OCI-LY7 (cell line): Measurements from ENCODE around the gene TRAPPC12. TPM values are rescaled to one million over a fixed set of nuclear protein-coding genes. Genes with fewer than 3 reads are reported as not detected.

ENCODE experiments used
- BruUV-seq: library from RNA; stranded (reverse); fragments of 400-500 nt; replicated peaks from 2 replicates; lab custom pipeline; 2021; lab: Mats Ljungman, UMichigan
- CTCF ChIA-PET: fragments of 300-600 bp; sonication (Branson Sonifier 250); formaldehyde crosslinking; loops from one replicate; lab custom pipeline; 2022; ENCODE audit warnings: antibody characterized with exemption; ENCODE audit not compliant: unreplicated experiment; lab: Charles Lee
- POLR2A ChIA-PET: fragments of 300-600 bp; sonication (Branson Sonifier 250); formaldehyde crosslinking; loops from one replicate; lab custom pipeline; 2022; ENCODE audit warnings: antibody characterized with exemption; lab: Charles Lee
- DNase-seq: peaks from one replicate; pipeline ENCODE4 v3.0.0-alpha.2; 2015; ENCODE audit warnings: low spot score
- H2AFZ ChIP-seq: fragments of 200-600 bp; sonication (generic), shearing (Covaris generic); 2 replicates; pipeline ENCODE4 v1.6.1; 2014; ENCODE audit warnings: mild to moderate bottlenecking, antibody characterized with exemption, low read length, moderate library complexity
- H3K27ac ChIP-seq: fragments of 200-600 bp; sonication (generic); 2 replicates; pipeline ENCODE4 v1.5.1; 2014; ENCODE audit warnings: mixed run types, low read depth, mild to moderate bottlenecking, moderate library complexity, low read length, inconsistent platforms; ENCODE audit not compliant: poor library complexity, severe bottlenecking
- H3K36me3 ChIP-seq: fragments of 200-600 bp; sonication (generic); 2 replicates; pipeline ENCODE4 v1.6.1; 2014; ENCODE audit warnings: mild to moderate bottlenecking, antibody characterized with exemption, low read length, moderate library complexity, mixed read lengths; ENCODE audit not compliant: insufficient read depth
- H3K4me1 ChIP-seq: fragments of 200-600 bp; sonication (generic); 2 replicates; pipeline ENCODE4 v1.5.1; 2014; ENCODE audit warnings: mild to moderate bottlenecking, low read length; ENCODE audit not compliant: insufficient read depth, poor library complexity, severe bottlenecking
- H3K4me2 ChIP-seq: fragments of 200-600 bp; sonication (generic); 2 replicates; pipeline ENCODE4 v1.6.1; 2014; ENCODE audit warnings: mild to moderate bottlenecking, low read length
- H3K4me3 ChIP-seq: fragments of 200-600 bp; sonication (generic); 2 replicates; pipeline ENCODE4 v1.5.1; 2014; ENCODE audit warnings: mild to moderate bottlenecking, low read depth, low read length; ENCODE audit not compliant: poor library complexity, severe bottlenecking
- H3K79me2 ChIP-seq: fragments of 200-600 bp; sonication (generic); 2 replicates; pipeline ENCODE4 v1.6.1; 2016; ENCODE audit warnings: low read depth, mild to moderate bottlenecking, low read length, moderate library complexity, mixed read lengths; ENCODE audit not compliant: insufficient read depth
- H3K9me2 ChIP-seq: fragments of 200-600 bp; sonication (generic); 2 replicates; pipeline ENCODE4 v1.6.1; 2016; ENCODE audit warnings: mild to moderate bottlenecking, low read length, mixed read lengths; ENCODE audit not compliant: insufficient read depth
- H3K9me3 ChIP-seq: fragments of 200-600 bp; sonication (generic); 2 replicates; pipeline ENCODE4 v1.6.1; 2014; ENCODE audit warnings: mild to moderate bottlenecking, mixed run types, low read length, mixed read lengths
- H4K20me1 ChIP-seq: fragments of 200-600 bp; sonication (generic); 2 replicates; pipeline ENCODE4 v1.6.1; 2014; ENCODE audit warnings: mild to moderate bottlenecking, antibody characterized with exemption, low read length, moderate library complexity, mixed read lengths; ENCODE audit not compliant: insufficient read depth
- CTCF ChIP-seq: fragments of 200-600 bp; sonication (generic); conservative IDR thresholded peaks from 2 replicates; pipeline ENCODE4 v1.5.1; 2014; ENCODE audit warnings: mild to moderate bottlenecking, antibody characterized with exemption, low read length, moderate library complexity, mixed read lengths
- EZH2phosphoT487 ChIP-seq: fragments of 200-600 bp; sonication (generic); IDR thresholded peaks from 2 replicates; pipeline ENCODE4 v1.6.1; 2018; ENCODE audit warnings: low read depth, borderline replicate concordance, mild to moderate bottlenecking, mixed run types, antibody characterized with exemption, low read length, moderate library complexity, mixed read lengths
- intact Hi-C: fragments of 100-400 bp; cut with micrococcal nuclease; formaldehyde crosslinking; loops from one replicate; pipeline ENCODE4 v1.10.0; 2022; ENCODE audit not compliant: unreplicated experiment
- total RNA-seq, 2 experiments: library from RNA; depleted of rRNA in 1 of 2; stranded (reverse); fragments of >200 nt in 1 of 2; shearing (Covaris generic) in 1 of 2; gene quantifications; 2 replicates each; pipeline ENCODE4 v1.2.3, GENCODE V29; 2014 to 2022

Gene TRAPPC12
- total RNA-seq, 2 experiments from 2014 or later = 85.2 to 91.6 TPM

- Histone ChIP-seq H3K9me2 (no peaks in the 10 kb centered on the region), H3K4me2 (no peak overlapping the region), H3K4me1 (peaks cover 22% of the 10 kb centered on the region), H2AFZ (no peak overlapping the region), H3K9me3 (no peaks in the 10 kb centered on the region), H3K79me2 (no peaks in the 10 kb centered on the region), H3K27ac (no peak overlapping the region), H3K36me3 (peaks cover 20% of the 10 kb centered on the region), H3K4me3 (no peak overlapping the region), H4K20me1 (no peaks in the 10 kb centered on the region)
- no peak for TF ChIP-seq CTCF
- TF ChIP-seq EZH2phosphoT487 = no peak
- intact Hi-C loops = loop anchor here (5.0 to 10.0 kb wide), 3 partner anchors 265 to 615 kb away; no protein-coding TSS in a partner anchor
- CTCF ChIA-PET = no interaction called here
- POLR2A ChIA-PET = interaction anchor here (0.6 to 1.7 kb wide), 2 partner anchors 9 to 495 kb away, joined by 3 to 6 read pairs; no protein-coding TSS in a partner anchor
- DNase-seq = no peak
- no TSS peak for BruUV-seq
Observed at GRCh38 chr2:3460156-3460555, 80.7 kb downstream of the TRAPPC12 start.

GRCh38 chr2:3460831-3461800 lies 81.6 kb downstream of the TRAPPC12 start:
- no TSS peak for BruUV-seq
- peak overlapping the region; percentile 11 for H3K4me3 ChIP-seq
- no peaks in the 10 kb centered on the region for H3K79me2 ChIP-seq
- POLR2A ChIA-PET = interaction anchor here (0.6 to 1.7 kb wide), 3 partner anchors 10 to 496 kb away, joined by 3 to 6 read pairs (median 3); no protein-coding TSS in a partner anchor
- TF ChIP-seq EZH2phosphoT487 (no peak), CTCF (no peak)
- H3K36me3 ChIP-seq = peaks cover 15% of the 10 kb centered on the region
- CTCF ChIA-PET = no interaction called here
- peak overlapping the region; percentile 66 for H3K4me2 ChIP-seq
- H4K20me1 ChIP-seq = no peaks in the 10 kb centered on the region
- intact Hi-C loops = loop anchor here (5.0 to 10.0 kb wide), 3 partner anchors 266 to 616 kb away; no protein-coding TSS in a partner anchor
- H3K9me2 ChIP-seq = no peaks in the 10 kb centered on the region
- H3K9me3 ChIP-seq = no peaks in the 10 kb centered on the region
- peak overlapping the region; percentile 61 for H3K27ac ChIP-seq
- peak; percentile 18 for DNase-seq
- H3K4me1 ChIP-seq = peaks cover 22% of the 10 kb centered on the region
- H2AFZ ChIP-seq = no peak overlapping the region
